AG04449 (cell line): ENCODE measurements around the gene PAXIP1.
"Not testable (repeated sequence)": the region's sequence is repeated elsewhere in the genome, so short reads cannot be mapped to it uniquely, and the experiment has no call there.

Experiments used
- CTCF ChIA-PET: fragments of 350-600 bp; formaldehyde crosslinking; extraction: SDS; loops from one replicate; lab custom pipeline; 2021; ENCODE audit warnings: antibody characterized with exemption; lab: Yijun Ruan, JAX
- POLR2A ChIA-PET: fragments of 400-600, 350-600 bp; formaldehyde crosslinking; extraction: SDS; loops from one replicate; lab custom pipeline; 2020; ENCODE audit warnings: antibody characterized with exemption, inconsistent platforms; lab: Yijun Ruan, JAX
- DNase-seq: peaks from one replicate; pipeline ENCODE4 v3.0.0-alpha.2; 2010; ENCODE audit warnings: low read depth, low spot score
- H3K4me3 ChIP-seq: 2 replicates; pipeline ENCODE4 v1.5.1; 2011; ENCODE audit warnings: low read depth, mild to moderate bottlenecking, control low read depth, low read length
- CTCF ChIP-seq: IDR thresholded peaks from one replicate; pipeline ENCODE4 v1.5.1; 2011; ENCODE audit warnings: mild to moderate bottlenecking, moderate library complexity, low read length, control low read depth, inconsistent platforms; ENCODE audit not compliant: insufficient read depth; ENCODE audit errors: missing control alignments

PAXIP1 gene

GRCh38 chr7:154929006-154929726 lies 73.8 kb downstream of the PAXIP1 start:
- CTCF ChIA-PET: interaction anchor here (0.7 to 4.5 kb wide), 12 partner anchors 13 to 870 kb away, joined by 3 to 85 read pairs (median 12); no protein-coding TSS in a partner anchor
- POLR2A ChIA-PET: interaction anchor here (0.8 kb wide), 1 partner anchor 522 kb away, joined by 3 read pairs; no protein-coding TSS in a partner anchor
- no peak for TF ChIP-seq CTCF
- H3K4me3 ChIP-seq: peak overlapping the region; percentile 73
- no peak for DNase-seq

- H3K4me3 ChIP-seq: peak overlapping the region; percentile 73
These were observed 74.6 kb downstream of the PAXIP1 start for GRCh38 chr7:154928136-154929005.

GRCh38 chr7:154927624-154928125 lies 75.2 kb downstream of the PAXIP1 start:
- TF ChIP-seq CTCF: peak; percentile 56
- peak overlapping the region; percentile 57 for H3K4me3 ChIP-seq
- POLR2A ChIA-PET: interaction anchor here (0.9 kb wide), 1 partner anchor 671 kb away, joined by 3 read pairs; no protein-coding TSS in a partner anchor
- peak; percentile 67 for DNase-seq
- CTCF ChIA-PET: interaction anchor here (0.6 to 4.5 kb wide), 67 partner anchors 8 to 1890 kb away, joined by 3 to 85 read pairs (median 4); no protein-coding TSS in a partner anchor

More at GRCh38 chr7:154928136-154929005, 74.6 kb downstream of the PAXIP1 start:
- TF ChIP-seq CTCF: no peak
- peak; percentile 73 for DNase-seq
- POLR2A ChIA-PET: interaction anchor here (0.9 kb wide), 1 partner anchor 670 kb away, joined by 3 read pairs; no protein-coding TSS in a partner anchor
- CTCF ChIA-PET: interaction anchor here (0.6 to 4.5 kb wide), 53 partner anchors 8 to 1890 kb away, joined by 3 to 85 read pairs (median 5); no protein-coding TSS in a partner anchor

GRCh38 chr7:154922472-154922871 lies 80.5 kb downstream of the PAXIP1 start:
- CTCF ChIA-PET: interaction anchor here (0.9 to 2.5 kb wide), 3 partner anchors 9 to 422 kb away, joined by 3 to 19 read pairs (median 11); no protein-coding TSS in a partner anchor
- H3K4me3 ChIP-seq, POLR2A ChIA-PET, DNase-seq: not testable (repeated sequence)

GRCh38 chr7:154919344-154920225 lies 83.3 kb downstream of the PAXIP1 start:
- DNase-seq: no peak
- POLR2A ChIA-PET: no interaction called here
- TF ChIP-seq CTCF: no peak
- no peak overlapping the region for H3K4me3 ChIP-seq
- CTCF ChIA-PET: interaction anchor here (0.9 to 1.0 kb wide), 2 partner anchors 8 to 282 kb away, joined by 3 to 4 read pairs; no protein-coding TSS in a partner anchor
